Tibial nerve (tissue), 4 donors: Measurements from ENCODE around the gene FXYD2. TPM values are rescaled to one million over a fixed set of nuclear protein-coding genes. Genes with fewer than 3 reads are reported as not detected.
A peak's percentile ranks its signal among the peaks of the same experiment; 100 is the strongest.

Source experiments
- DNase-seq, 2 donors: peaks; one replicate each; pipeline ENCODE4 v3.0.0-alpha.2; 2019; ENCODE audit warnings: low spot score in 2 of 2
- H3K27ac ChIP-seq, 4 donors: fragments of 200-600 bp; sonication (generic) in 3 of 4; one replicate each; pipeline ENCODE4 v1.5.1; 2017 to 2019; ENCODE audit warnings: mild to moderate bottlenecking in 1 of 4
- H3K27me3 ChIP-seq, 2 donors: fragments of 200-600 bp; sonication (generic) in 1 of 2; one replicate each; pipeline versions ENCODE4 v1.5.1 to v1.6.0; 2017 to 2019
- H3K36me3 ChIP-seq, 3 donors: fragments of 200-600 bp; sonication (generic); one replicate each; pipeline ENCODE4 v1.5.1; 2018 to 2019
- H3K4me1 ChIP-seq, 4 donors: fragments of 200-600 bp; sonication (generic) in 3 of 4; one replicate each; pipeline ENCODE4 v1.5.1; 2017 to 2019
- H3K4me3 ChIP-seq, 4 donors: fragments of 200-600 bp; sonication (generic) in 3 of 4; one replicate each; pipeline ENCODE4 v1.5.1; 2017 to 2019; ENCODE audit warnings: mild to moderate bottlenecking in 1 of 4, moderate library complexity in 1 of 4
- H3K9me3 ChIP-seq, 4 donors: fragments of 200-600 bp; sonication (generic) in 3 of 4; one replicate each; pipeline ENCODE4 v1.5.1; 2017 to 2019
- CTCF ChIP-seq, 5 experiments: fragments of 200-600 bp in 3 of 5; fragments of 450-650 bp in 2 of 5; sonication (generic) in 3 of 5; IDR thresholded peaks; one replicate each; pipeline ENCODE4 v1.5.1; 2016 to 2019; ENCODE audit warnings: antibody characterized with exemption in 5 of 5, mild to moderate bottlenecking in 3 of 5, moderate library complexity in 2 of 5
- EP300 ChIP-seq, 2 donors: sonication (generic); formaldehyde crosslinking; IDR thresholded peaks; one replicate each; pipeline ENCODE4 v1.6.1; 2017; ENCODE audit warnings: antibody characterized with exemption in 2 of 2, mild to moderate bottlenecking in 1 of 2
- POLR2A ChIP-seq, 2 donors: fragments of 450-650 bp; IDR thresholded peaks; one replicate each; pipeline ENCODE4 v1.6.1; 2017; ENCODE audit warnings: antibody characterized with exemption in 2 of 2, mild to moderate bottlenecking in 2 of 2, moderate library complexity in 2 of 2
- whole genome bisulfite sequencing, 2 donors: methylation state at CpG; one replicate each; pipeline ENCODE4 v1.1.5; 2018; 5-methylcytosine and 5-hydroxymethylcytosine counted together
- total RNA-seq, 4 donors: library from RNA; depleted of rRNA; stranded (reverse); fragments of >200 nt; gene quantifications; one replicate each; pipeline ENCODE4 v1.1.0, GENCODE V29; 2016

FXYD2 gene
- total RNA-seq, 4 donors from 2014 or later: 0.39 to 1.8 (median 0.96) TPM

- TF ChIP-seq CTCF (IDR thresholded peaks at IDR 0.05) (no peak), POLR2A (IDR thresholded peaks at IDR 0.05) (no peak), EP300 (IDR thresholded peaks at IDR 0.05) (no peak)
- H3K27me3 ChIP-seq: no peaks in the 10 kb centered on the region
- peaks cover 0 to 19% (median 3%) of the 10 kb centered on the region in 4 donors for H3K4me1 ChIP-seq
- WGBS, 2 donors: 89 to 93% methylated on average over 8 of the region's 8 CpGs
- no peaks in the 10 kb centered on the region for H3K9me3 ChIP-seq
- no peaks in the 10 kb centered on the region for H3K36me3 ChIP-seq
- H3K27ac ChIP-seq: no peak overlapping the region
- no peak overlapping the region for H3K4me3 ChIP-seq
- DNase-seq: no peak
Measured at GRCh38 chr11:117832511-117832910, 8.0 kb upstream of the FXYD2 start.

- no peak overlapping the region for H3K4me3 ChIP-seq
- no peaks in the 10 kb centered on the region for H3K36me3 ChIP-seq
- no peaks in the 10 kb centered on the region for H3K27me3 ChIP-seq
- TF ChIP-seq EP300 (IDR thresholded peaks at IDR 0.05): no peak
- TF ChIP-seq CTCF (IDR thresholded peaks at IDR 0.05): no peak
- no peak for TF ChIP-seq POLR2A (IDR thresholded peaks at IDR 0.05)
- peaks cover 0 to 19% (median 3%) of the 10 kb centered on the region in 4 donors for H3K4me1 ChIP-seq
- no peak for DNase-seq
- H3K27ac ChIP-seq: no peak overlapping the region
- 72 to 75% methylated on average over 5 to 6 of the region's 7 CpGs for WGBS, 2 donors
- H3K9me3 ChIP-seq: no peaks in the 10 kb centered on the region
Measured at GRCh38 chr11:117831661-117832415, 7.3 kb upstream of the FXYD2 start.

- no peak overlapping the region for H3K27ac ChIP-seq
- H3K27me3 ChIP-seq: no peaks in the 10 kb centered on the region
- 60% methylated on average over 6 of the region's 6 CpGs for WGBS, 2 donors
- no peaks in the 10 kb centered on the region for H3K36me3 ChIP-seq
- H3K4me3 ChIP-seq: no peak overlapping the region
- H3K4me1 ChIP-seq: peaks cover 0 to 19% (median 3%) of the 10 kb centered on the region in 4 donors
- no peak for DNase-seq
- H3K9me3 ChIP-seq: no peaks in the 10 kb centered on the region
- TF ChIP-seq POLR2A (IDR thresholded peaks at IDR 0.05) (no peak), CTCF (IDR thresholded peaks at IDR 0.05) (no peak), EP300 (IDR thresholded peaks at IDR 0.05) (no peak)
Measured at GRCh38 chr11:117830674-117831351, 6.3 kb upstream of the FXYD2 start.

GRCh38 chr11:117830072-117830471 is 5.5 kb upstream of the FXYD2 start:
- H3K4me3 ChIP-seq: no peak overlapping the region
- WGBS, 2 donors: 76 to 79% methylated on average over 14 of the region's 14 CpGs
- H3K4me1 ChIP-seq: peaks cover 0 to 19% (median 4%) of the 10 kb centered on the region in 4 donors
- H3K36me3 ChIP-seq: no peaks in the 10 kb centered on the region
- H3K27ac ChIP-seq: no peak overlapping the region
- TF ChIP-seq CTCF (IDR thresholded peaks at IDR 0.05) (no peak), POLR2A (IDR thresholded peaks at IDR 0.05) (no peak), EP300 (IDR thresholded peaks at IDR 0.05) (no peak)
- no peak for DNase-seq
- no peaks in the 10 kb centered on the region for H3K9me3 ChIP-seq
- no peaks in the 10 kb centered on the region for H3K27me3 ChIP-seq

GRCh38 chr11:117829369-117829725 is 4.8 kb upstream of the FXYD2 start:
- no peak for DNase-seq
- WGBS, 2 donors: 72 to 76% methylated on average over 5 to 7 of the region's 7 CpGs
- H3K4me1 ChIP-seq: peaks cover 0 to 19% (median 7%) of the 10 kb centered on the region in 4 donors
- no peaks in the 10 kb centered on the region for H3K36me3 ChIP-seq
- H3K4me3 ChIP-seq: no peak overlapping the region
- H3K27me3 ChIP-seq: no peaks in the 10 kb centered on the region
- no peaks in the 10 kb centered on the region for H3K9me3 ChIP-seq
- peak overlapping the region in 1 of 4 donors; percentile 34 for H3K27ac ChIP-seq
- TF ChIP-seq CTCF (IDR thresholded peaks at IDR 0.05): no peak
- no peak for TF ChIP-seq EP300 (IDR thresholded peaks at IDR 0.05)
- no peak for TF ChIP-seq POLR2A (IDR thresholded peaks at IDR 0.05)
